GM12874 (cell line): Measurements from ENCODE around the gene SOAT1.

ENCODE experiments used
- TF ChIP-seq, protein P1 (sequence below): IDR thresholded peaks from 2 replicates; pipeline ENCODE4 v1.5.1; 2011; ENCODE audit warnings: low read depth, mild to moderate bottlenecking, control low read depth, low read length, moderate library complexity; ENCODE audit not compliant: insufficient read depth

Gene SOAT1

DNA sequence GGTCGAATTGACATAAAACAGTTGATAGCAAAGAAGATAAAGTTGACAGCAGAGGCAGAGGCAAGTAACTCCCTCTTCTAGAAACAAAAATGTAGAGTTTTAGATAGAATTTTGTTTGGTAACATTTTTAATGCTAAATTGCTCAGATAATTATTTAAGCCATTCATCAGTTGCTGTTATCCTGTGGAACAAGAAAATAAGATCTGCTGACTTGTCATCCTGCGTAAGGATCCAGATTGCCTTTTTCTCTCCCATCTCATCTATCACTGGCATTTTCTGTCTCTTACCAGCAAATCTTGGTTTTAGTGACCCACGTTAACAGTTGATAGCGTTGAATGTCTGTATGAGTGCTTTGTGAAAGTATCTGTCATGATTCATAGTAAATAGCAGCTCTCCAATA is 29.8 kb downstream of the SOAT1 start:
- TF ChIP-seq, protein P1, sequence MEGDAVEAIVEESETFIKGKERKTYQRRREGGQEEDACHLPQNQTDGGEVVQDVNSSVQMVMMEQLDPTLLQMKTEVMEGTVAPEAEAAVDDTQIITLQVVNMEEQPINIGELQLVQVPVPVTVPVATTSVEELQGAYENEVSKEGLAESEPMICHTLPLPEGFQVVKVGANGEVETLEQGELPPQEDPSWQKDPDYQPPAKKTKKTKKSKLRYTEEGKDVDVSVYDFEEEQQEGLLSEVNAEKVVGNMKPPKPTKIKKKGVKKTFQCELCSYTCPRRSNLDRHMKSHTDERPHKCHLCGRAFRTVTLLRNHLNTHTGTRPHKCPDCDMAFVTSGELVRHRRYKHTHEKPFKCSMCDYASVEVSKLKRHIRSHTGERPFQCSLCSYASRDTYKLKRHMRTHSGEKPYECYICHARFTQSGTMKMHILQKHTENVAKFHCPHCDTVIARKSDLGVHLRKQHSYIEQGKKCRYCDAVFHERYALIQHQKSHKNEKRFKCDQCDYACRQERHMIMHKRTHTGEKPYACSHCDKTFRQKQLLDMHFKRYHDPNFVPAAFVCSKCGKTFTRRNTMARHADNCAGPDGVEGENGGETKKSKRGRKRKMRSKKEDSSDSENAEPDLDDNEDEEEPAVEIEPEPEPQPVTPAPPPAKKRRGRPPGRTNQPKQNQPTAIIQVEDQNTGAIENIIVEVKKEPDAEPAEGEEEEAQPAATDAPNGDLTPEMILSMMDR: no peak

DNA sequence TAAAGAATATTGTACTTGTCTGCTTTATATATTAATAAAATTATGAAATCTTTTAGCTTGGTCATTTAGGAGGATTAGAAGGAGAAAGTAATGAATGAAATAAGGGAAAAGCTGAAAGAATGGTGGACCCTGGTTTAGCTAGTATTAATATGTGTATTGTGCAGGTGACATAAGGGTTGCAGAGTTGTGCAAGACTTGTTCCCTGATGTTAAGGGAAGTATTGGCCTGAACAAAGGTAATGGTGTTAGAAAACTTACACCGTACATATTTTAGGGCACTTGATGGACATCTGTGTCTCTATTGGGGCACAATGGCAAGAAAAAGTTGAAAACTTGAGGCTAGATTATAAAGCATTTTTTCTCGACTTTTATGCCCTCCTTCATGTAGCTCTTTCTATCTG is 32.2 kb downstream of the SOAT1 start:
- TF ChIP-seq, protein P1: no peak

DNA sequence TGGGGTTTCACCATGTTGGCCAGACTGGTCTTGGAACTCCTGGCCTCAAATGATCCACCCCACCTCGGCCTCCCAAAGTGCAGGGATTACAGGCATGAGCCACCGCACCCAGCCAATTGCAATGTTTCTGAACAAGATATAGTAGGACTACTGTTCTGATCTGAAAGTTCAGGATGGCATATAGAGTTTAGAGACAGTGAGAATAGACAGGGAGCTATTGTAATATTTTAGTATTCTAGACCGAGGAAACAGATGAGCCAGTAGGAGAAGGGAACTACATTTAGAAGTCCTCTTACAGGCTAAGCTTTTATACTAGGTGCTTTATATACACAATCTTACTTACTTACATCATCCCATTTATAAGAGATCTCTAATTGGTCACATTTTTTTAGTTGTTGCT is 33.1 kb downstream of the SOAT1 start:
- TF ChIP-seq, protein P1: no peak

GRCh38 chr1:179327196-179327595 is 33.6 kb downstream of the SOAT1 start:
- TF ChIP-seq, protein P1: no peak

- TF ChIP-seq, protein P1: no peak
Measured at GRCh38 chr1:179327679-179328078, 34.1 kb downstream of the SOAT1 start.

- TF ChIP-seq, protein P1: no peak
Measured at GRCh38 chr1:179329862-179330261, 36.3 kb downstream of the SOAT1 start.

GRCh38 chr1:179334440-179334839 is 40.8 kb downstream of the SOAT1 start:
- TF ChIP-seq, protein P1: no peak

GRCh38 chr1:179337288-179337687 is 43.7 kb downstream of the SOAT1 start:
- TF ChIP-seq, protein P1: no peak
